Ramos (cell line): ENCODE measurements around the gene ZSCAN1.

Experiments used
- in situ Hi-C: fragments of 300-500 bp; cut with MboI; formaldehyde crosslinking; loops from one replicate; pipeline ENCODE4 v1.14.3; 2022; ENCODE audit warnings: low sequenced_read_pairs; ENCODE audit not compliant: unreplicated experiment

The ZSCAN1 gene

DNA sequence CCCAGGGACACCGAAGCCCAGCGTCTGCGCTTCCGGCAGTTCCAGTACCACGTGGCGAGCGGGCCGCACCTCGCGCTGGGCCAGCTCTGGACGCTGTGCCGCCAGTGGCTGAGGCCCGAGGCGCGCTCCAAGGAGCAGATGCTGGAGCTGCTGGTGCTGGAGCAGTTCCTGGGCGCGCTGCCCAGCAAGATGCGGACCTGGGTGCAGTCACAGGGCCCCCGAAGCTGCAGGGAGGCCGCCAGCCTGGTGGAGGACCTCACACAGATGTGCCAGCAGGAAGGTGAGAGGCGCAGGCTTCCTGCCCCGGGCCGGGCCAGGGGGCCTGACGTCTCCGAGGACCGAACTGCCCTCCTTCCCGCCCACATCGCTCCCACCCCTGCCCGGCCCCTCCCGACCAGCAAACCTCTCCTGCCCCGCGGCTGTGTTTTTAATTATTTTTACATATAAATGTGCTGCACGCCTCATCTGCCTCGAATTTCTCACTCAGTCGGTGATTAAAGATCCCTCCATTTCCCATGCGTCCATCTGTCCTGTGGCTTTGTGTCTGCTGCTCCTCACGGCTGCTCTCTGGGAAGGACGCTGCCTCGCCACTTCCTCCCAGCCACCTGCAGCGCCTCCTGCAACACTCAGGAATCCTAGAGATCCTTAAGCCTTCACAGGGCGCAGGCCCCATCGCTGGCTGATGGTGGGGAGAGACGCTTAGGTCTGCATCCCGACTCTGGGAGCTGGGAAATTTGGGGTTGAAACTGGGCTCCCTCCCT is 4.3 kb downstream of the ZSCAN1 start:
- in situ Hi-C loops, result no loop called here

DNA sequence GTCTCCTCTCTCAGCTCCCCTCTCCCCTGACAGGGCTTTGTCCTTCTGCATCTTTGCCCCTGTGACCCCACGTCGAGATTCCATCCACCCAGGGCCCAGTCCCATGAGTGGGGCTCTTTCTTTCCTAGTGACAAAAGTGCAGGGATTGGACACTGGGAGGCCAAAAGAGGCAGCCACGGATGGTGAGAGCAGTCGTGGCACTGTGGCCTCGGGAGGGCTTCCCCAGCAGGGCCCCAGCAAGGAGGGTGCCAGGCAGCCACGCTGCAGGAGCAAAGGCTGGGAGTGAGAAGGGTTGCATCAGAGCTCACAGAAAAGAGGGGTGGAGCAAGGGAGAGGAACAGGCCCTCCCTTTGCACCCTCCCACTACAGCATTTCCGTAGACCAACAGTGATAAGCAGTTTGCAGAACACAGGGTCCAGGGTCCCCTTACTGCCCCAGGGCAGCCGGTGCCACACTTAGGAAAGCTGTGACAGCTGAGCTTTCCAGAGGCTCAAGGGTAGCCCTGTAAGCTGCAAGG is 4.9 kb downstream of the ZSCAN1 start:
- in situ Hi-C loops, result no loop called here

DNA sequence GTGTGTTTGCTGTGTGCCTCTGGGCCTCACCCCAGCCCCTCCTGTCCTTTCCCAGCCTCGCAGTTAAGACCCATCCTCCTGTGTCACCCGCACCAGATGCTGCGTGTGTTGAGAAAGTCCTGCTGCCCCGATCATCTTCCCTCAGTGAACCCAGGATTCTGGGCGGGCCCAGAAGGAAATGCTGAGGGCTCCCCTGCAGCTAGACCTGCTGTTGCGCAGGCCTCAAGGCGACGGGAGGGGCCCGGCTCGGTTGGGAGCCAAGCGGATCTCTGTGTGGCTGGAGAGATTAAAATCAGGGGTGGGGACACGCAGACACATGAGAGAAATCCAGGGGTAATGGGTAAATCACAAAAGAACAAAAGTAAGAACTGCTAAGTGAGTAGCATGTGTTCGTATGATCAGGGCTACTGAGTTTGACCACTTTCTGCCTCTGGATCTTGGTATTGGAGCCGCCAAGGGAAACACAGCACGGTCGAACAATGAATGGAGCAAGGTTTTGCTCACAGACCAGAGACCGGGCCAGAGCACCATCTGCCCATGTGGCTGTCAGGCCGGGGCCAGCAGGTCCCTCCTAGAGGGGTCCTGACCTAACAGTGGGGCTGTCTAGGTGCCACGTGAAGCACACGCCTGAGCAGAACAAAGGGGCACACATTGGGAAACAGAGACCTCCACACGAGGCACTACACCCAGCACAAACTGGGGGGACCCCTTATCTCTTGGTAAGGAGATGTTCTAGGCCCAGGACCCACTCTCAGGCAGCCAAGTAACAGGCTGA is 7.1 kb downstream of the ZSCAN1 start:
- in situ Hi-C loops, result no loop called here

DNA sequence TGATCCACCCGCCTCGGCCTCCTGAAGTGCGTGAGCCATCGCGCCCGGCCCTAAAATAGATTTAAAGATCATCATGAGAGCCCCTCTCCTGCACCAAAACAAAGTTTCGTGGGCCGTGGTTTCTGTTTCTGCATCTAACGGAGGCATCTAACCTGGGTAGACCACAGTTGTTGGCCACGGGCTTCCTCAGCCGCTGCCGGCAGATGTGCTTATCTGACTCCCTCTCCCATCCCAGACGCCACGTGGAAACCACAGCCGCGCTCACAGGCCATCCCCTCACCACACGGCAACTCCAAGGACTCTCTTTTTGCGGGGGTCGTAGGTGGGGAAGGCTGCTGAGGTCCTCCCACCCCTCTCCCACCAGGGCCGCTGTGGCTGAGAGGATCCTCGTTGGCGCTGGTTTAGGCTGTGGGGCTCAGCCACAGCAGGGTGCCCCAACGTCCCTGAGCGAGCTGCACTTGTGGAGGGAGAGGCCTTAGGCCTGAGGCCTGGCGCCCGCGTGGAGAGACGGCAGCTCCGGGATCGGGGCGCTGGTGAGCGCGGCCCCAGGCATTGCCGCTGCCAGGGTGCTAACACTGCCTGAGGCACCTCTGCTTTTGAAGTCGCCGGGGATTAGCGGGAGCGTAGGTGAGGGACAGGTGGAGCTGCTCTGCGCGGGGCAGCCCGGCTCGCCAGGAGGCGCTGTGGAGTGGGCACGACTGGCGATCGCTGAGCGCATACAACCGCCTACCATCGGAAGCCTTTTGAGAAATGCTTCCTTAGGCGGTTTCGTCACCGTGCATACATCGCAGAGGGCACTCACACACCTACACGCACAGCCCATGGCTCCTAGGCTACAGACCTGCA is 8.9 kb downstream of the ZSCAN1 start:
- in situ Hi-C loops, result no loop called here

- in situ Hi-C loops, result no loop called here
Measured at GRCh38 chr19:58044391-58044790, 10.6 kb downstream of the ZSCAN1 start.

GRCh38 chr19:58044886-58045285 is 11.1 kb downstream of the ZSCAN1 start:
- in situ Hi-C loops, result no loop called here

- in situ Hi-C loops, result no loop called here
Measured at GRCh38 chr19:58045411-58046050, 11.7 kb downstream of the ZSCAN1 start.

GRCh38 chr19:58046856-58047255 is 13.0 kb downstream of the ZSCAN1 start:
- in situ Hi-C loops, result no loop called here

DNA sequence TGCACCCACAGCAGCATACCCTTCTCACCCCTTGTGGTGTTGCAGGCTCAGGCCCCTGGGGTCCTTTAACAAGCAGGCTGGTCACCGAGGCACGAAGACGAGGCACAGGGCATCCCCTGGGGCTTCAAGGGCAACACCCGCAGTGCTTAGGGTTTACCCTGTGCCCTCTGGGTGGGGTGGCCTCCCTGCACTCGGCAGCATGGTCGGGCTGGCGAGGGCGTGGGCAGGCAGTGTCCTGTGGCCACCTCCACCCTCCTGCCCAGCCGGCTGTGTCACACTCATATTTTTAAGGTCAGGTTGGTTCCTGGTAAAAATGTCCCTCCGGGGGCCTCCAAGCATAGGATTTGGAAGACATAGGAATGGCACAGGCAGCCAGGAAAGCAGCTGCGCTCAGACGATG is 13.8 kb downstream of the ZSCAN1 start:
- in situ Hi-C loops, result no loop called here

GRCh38 chr19:58052256-58052655 is 18.4 kb downstream of the ZSCAN1 start:
- in situ Hi-C loops, result no loop called here

- in situ Hi-C loops, result no loop called here
Measured at GRCh38 chr19:58053480-58054156, 19.8 kb downstream of the ZSCAN1 start.

DNA sequence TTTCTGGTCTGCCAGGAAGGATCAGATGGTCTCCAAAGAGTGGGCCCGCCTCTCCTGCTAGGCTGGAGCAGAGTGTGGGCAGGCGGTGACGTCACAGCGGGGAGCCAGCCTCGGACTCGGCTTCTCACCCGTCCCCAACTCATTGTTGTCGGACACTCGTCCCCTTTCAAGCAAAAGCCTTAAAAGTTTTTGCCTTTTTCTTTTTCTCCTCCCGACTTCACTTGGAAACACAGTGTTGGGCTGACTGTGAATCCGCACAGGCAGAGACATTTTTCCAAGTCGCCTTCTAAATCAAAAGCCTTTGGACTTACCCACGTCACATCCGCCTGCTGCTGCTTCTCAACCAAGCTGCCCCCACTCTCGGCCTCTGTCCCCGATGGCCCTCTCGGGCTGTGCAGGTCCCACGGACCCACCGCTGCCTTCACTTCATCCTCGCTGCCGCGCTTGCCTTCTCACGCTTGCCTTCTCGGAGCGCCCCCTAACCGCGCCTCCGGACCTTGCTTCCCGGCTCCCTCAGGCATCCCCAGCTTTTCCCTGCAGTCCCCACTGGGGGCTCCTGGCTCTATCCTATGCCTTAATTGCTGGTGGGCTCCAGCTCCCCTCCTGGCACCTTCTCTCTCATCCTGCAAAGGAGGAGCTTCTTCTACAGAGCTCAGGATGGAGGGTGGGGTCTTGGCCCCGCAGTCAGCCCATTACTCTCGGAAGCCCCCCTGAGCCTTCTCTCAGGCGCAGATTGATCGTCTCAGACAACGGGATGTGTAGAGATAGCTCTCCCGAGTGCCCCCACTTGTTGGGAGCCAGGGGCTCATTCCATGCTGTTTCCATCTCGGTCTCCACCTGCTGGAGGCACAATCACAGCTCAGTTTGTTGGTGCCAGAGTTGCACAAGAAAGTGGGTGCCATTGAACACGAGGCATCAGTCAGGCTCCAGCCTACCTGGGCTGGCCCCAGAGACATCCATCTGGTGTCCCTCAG is 21.4 kb downstream of the ZSCAN1 start:
- in situ Hi-C loops, result no loop called here

GRCh38 chr19:58056261-58056660 is 22.4 kb downstream of the ZSCAN1 start:
- in situ Hi-C loops, result no loop called here

GRCh38 chr19:58056861-58057260 is 23.0 kb downstream of the ZSCAN1 start:
- in situ Hi-C loops, result no loop called here

DNA sequence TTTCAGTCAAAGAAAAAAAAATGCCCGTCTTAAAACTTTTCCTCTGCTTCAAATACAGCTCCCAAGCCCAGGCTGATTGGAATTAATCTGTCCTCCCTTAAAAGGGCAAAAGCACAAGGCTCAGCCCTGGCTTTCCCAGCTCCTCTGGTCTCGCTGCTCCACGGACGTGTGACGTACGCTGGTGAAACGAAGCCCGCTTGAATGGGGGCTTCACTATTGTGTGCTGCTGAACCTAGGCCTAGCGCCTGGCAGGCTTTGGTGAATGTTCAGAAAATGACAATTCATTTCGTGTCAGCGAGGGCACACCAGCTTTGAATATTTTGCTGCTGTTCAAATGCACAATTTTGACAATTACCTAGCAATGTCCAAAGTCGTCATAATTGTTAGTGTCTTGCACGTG is 24.6 kb downstream of the ZSCAN1 start:
- in situ Hi-C loops, result no loop called here

GRCh38 chr19:58059003-58059670 is 25.3 kb downstream of the ZSCAN1 start, which contains the start of gene ZNF135:
Gene ZNF135 (plus strand): TSS chr19:58059282. CDS start chr19:58060003, 721 bp downstream.
- in situ Hi-C loops, result no loop called here

DNA sequence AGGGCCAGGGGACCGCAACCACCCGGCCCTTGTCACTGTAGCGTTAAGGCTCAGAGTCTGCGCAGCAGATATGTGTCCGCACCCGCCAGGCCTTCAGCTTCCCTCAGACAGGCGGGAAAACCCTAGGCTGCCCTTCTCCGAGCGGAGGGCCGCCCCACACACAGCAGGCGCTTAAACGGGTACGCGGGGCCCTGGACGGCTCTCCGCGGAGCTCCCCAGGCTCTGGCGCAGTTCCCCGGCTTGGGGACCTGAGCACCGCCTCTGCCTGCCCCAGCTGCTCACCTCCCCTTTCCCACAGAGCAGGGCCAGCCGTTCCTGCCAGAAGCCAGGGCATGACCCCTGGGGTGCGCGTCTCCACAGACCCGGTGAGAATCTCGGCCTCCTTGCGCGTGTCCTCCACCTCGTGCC is 25.9 kb downstream of the ZSCAN1 start:
- in situ Hi-C loops, result no loop called here

GRCh38 chr19:58060231-58060630 is 26.4 kb downstream of the ZSCAN1 start:
- in situ Hi-C loops, result no loop called here
